ENCODE results near the gene COX8A.

DNA sequence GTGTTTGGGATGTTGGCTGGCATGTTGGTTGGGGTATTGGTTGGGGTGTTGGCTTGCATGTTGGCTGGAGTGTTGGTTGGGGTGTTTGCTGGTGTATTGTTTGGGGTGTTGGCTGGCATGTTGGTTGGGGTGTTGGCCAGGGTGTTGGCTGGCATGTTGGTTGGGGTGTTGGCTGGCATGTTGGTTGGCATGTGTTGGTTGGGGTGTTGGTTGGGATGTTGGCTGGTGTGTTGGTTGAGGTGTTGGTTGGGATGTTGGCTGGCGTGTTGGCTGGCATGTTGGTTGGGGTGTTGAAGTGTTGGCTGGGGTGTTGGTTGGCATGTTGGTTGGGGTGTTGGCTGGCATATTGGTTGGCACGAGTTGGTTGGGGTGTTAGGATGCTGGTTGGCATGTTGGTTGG lies 36.4 kb downstream of the COX8A start:
- no peak for TF ChIP-seq SIN3A (IDR thresholded peaks at IDR 0.05; ENCODE audit: borderline replicate concordance, low read depth, low read length)
- TF ChIP-seq, protein P1, sequence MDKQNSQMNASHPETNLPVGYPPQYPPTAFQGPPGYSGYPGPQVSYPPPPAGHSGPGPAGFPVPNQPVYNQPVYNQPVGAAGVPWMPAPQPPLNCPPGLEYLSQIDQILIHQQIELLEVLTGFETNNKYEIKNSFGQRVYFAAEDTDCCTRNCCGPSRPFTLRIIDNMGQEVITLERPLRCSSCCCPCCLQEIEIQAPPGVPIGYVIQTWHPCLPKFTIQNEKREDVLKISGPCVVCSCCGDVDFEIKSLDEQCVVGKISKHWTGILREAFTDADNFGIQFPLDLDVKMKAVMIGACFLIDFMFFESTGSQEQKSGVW (CRISPR knock-in tag; IDR thresholded peaks at IDR 0.05; ENCODE audit: borderline replicate concordance) = no peak
- TF ChIP-seq ARNT (IDR thresholded peaks at IDR 0.05) = no peak

Data from HepG2 (cell line).